Panc1 (cell line): ENCODE results near the gene POLR1H. TPM values are rescaled to one million over a fixed set of nuclear protein-coding genes. Genes with fewer than 3 reads are reported as not detected.

ENCODE experiments used
- ATAC-seq: fragments of 200-7000 bp; cut with Tn5 transposase; 2 replicates; pipeline ENCODE4 v1.9.1; 2020; ENCODE audit warnings: mild to moderate bottlenecking, moderate library complexity
- BruUV-seq: library from RNA; stranded (reverse); fragments of 400-500 nt; replicated peaks from 2 replicates; lab custom pipeline; 2021; lab: Mats Ljungman, UMichigan
- CTCF ChIA-PET: fragments of 300-600 bp; sonication (Branson Sonifier 250); formaldehyde crosslinking; loops from one replicate; lab custom pipeline; 2022; ENCODE audit warnings: antibody characterized with exemption; lab: Charles Lee
- POLR2A ChIA-PET: fragments of 300-600 bp; sonication (Branson Sonifier 250); formaldehyde crosslinking; loops from one replicate; lab custom pipeline; 2022; ENCODE audit warnings: antibody characterized with exemption; lab: Charles Lee
- DNase-seq: peaks from one replicate; pipeline ENCODE4 v3.0.0-alpha.2; 2010; ENCODE audit warnings: low read depth, low spot score
- H3K27ac ChIP-seq: 2 replicates; pipeline ENCODE4 v1.5.1; 2011; ENCODE audit warnings: mild to moderate bottlenecking, low read length, inconsistent platforms
- H3K27me3 ChIP-seq: fragments of 200-500 bp; sonication (Bioruptor generic); 2 replicates; pipeline ENCODE4 v1.6.0; 2014; ENCODE audit warnings: low read length, inconsistent platforms; ENCODE audit not compliant: control insufficient read depth, insufficient read depth
- H3K36me3 ChIP-seq: fragments of 200-500 bp; sonication (Bioruptor generic); 2 replicates; pipeline ENCODE4 v1.5.1; 2014; ENCODE audit warnings: inconsistent platforms, mild to moderate bottlenecking, low read length, moderate library complexity; ENCODE audit not compliant: control insufficient read depth, insufficient read depth
- H3K4me1 ChIP-seq: 2 replicates; pipeline ENCODE4 v1.5.1; 2011; ENCODE audit warnings: inconsistent platforms, mild to moderate bottlenecking, low read length, moderate library complexity; ENCODE audit not compliant: control insufficient read depth, insufficient read depth
- H3K4me3 ChIP-seq, 2 experiments: 2 replicates each; pipeline ENCODE4 v1.5.1; 2011 to 2012; ENCODE audit warnings: low read depth in 2 of 2, low read length in 2 of 2, mild to moderate bottlenecking in 2 of 2, inconsistent platforms in 1 of 2, moderate library complexity in 1 of 2
- H3K9me3 ChIP-seq: fragments of 200-500 bp; sonication (Bioruptor generic); 2 replicates; pipeline ENCODE4 v1.5.1; 2014; ENCODE audit warnings: low read depth, mild to moderate bottlenecking, inconsistent platforms, low read length, moderate library complexity; ENCODE audit not compliant: control insufficient read depth, insufficient read depth
- POLR2AphosphoS5 ChIP-seq: IDR thresholded peaks from 2 replicates; pipeline ENCODE4 v1.6.1; 2012; ENCODE audit warnings: mild to moderate bottlenecking, low read depth, low read length, moderate library complexity
- SIN3A ChIP-seq: IDR thresholded peaks from 2 replicates; pipeline ENCODE4 v1.6.1; 2012; ENCODE audit warnings: low read depth, mild to moderate bottlenecking, low read length, moderate library complexity, borderline replicate concordance; ENCODE audit not compliant: insufficient read depth
- TCF7L2 ChIP-seq: IDR thresholded peaks from 2 replicates; pipeline ENCODE4 v1.6.1; 2011; ENCODE audit warnings: mild to moderate bottlenecking, low read depth, low read length, inconsistent platforms
- in situ Hi-C: cut with HindIII; loops from 2 replicates; pipeline ENCODE4 v1.10.0; 2016; ENCODE audit warnings: low sequenced_read_pairs, low pct_unique_long_range_greater_than_20kb
- intact Hi-C: fragments of 100-400 bp; cut with micrococcal nuclease; formaldehyde crosslinking; loops from one replicate; pipeline ENCODE4 v1.10.0; 2022; ENCODE audit not compliant: unreplicated experiment
- total RNA-seq: library from RNA; stranded (reverse); gene quantifications from one replicate; pipeline ENCODE4 v1.2.1, GENCODE V29; 2021; ENCODE audit not compliant: unreplicated experiment
- TF ChIP-seq, protein P1 (sequence below), 2 experiments: IDR thresholded peaks; 2 replicates each; pipeline ENCODE4 v1.6.1; 2011 to 2012; ENCODE audit warnings: low read depth in 2 of 2, control low read depth in 1 of 2, low read length in 1 of 2, mild to moderate bottlenecking in 1 of 2, moderate library complexity in 1 of 2; ENCODE audit not compliant: insufficient read depth in 1 of 2
- TF ChIP-seq, protein P2 (sequence below): fragments of 450-650 bp; IDR thresholded peaks from 2 replicates; pipeline ENCODE4 v1.5.1; 2017; ENCODE audit warnings: mild to moderate bottlenecking

Gene POLR1H
- total RNA-seq, 1 experiment from 2014 or later = 24.9 TPM

DNA sequence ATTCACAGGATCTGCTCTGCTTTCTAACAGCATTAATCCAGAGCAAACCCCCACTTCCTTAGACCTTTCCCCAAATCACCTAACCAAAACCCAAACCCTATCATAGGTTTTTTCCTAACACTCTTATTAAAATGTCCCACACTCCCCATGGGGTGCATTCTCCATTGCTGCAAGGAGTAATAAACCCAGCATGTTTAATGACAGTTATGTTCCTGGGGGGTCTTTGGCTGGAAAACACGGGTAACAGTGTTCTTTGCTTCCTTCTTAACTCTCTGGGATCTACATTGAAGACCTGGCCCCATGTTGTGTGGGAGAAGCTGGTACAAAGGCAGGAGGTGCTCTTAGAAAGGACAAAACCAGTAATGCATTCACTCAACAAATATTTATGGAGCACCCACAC lies 35.8 kb downstream of the POLR1H start:
- intact Hi-C loops = no loop called here
- no peak overlapping the region for H3K4me3 ChIP-seq
- H3K27ac ChIP-seq = no peak overlapping the region
- peaks cover 9% of the 10 kb centered on the region for H3K4me1 ChIP-seq
- DNase-seq (no peak), ATAC-seq (no peak)
- H3K36me3 ChIP-seq = no peaks in the 10 kb centered on the region
- TF ChIP-seq SIN3A (no peak), TCF7L2 (no peak), POLR2AphosphoS5 (no peak)
- TF ChIP-seq, protein P1, sequence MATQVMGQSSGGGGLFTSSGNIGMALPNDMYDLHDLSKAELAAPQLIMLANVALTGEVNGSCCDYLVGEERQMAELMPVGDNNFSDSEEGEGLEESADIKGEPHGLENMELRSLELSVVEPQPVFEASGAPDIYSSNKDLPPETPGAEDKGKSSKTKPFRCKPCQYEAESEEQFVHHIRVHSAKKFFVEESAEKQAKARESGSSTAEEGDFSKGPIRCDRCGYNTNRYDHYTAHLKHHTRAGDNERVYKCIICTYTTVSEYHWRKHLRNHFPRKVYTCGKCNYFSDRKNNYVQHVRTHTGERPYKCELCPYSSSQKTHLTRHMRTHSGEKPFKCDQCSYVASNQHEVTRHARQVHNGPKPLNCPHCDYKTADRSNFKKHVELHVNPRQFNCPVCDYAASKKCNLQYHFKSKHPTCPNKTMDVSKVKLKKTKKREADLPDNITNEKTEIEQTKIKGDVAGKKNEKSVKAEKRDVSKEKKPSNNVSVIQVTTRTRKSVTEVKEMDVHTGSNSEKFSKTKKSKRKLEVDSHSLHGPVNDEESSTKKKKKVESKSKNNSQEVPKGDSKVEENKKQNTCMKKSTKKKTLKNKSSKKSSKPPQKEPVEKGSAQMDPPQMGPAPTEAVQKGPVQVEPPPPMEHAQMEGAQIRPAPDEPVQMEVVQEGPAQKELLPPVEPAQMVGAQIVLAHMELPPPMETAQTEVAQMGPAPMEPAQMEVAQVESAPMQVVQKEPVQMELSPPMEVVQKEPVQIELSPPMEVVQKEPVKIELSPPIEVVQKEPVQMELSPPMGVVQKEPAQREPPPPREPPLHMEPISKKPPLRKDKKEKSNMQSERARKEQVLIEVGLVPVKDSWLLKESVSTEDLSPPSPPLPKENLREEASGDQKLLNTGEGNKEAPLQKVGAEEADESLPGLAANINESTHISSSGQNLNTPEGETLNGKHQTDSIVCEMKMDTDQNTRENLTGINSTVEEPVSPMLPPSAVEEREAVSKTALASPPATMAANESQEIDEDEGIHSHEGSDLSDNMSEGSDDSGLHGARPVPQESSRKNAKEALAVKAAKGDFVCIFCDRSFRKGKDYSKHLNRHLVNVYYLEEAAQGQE (IDR thresholded peaks at IDR 0.05; ENCODE audit: insufficient read depth in 1 of 2, low read depth in 2 of 2, low read length in 1 of 2) = no peak
- TF ChIP-seq, protein P2, sequence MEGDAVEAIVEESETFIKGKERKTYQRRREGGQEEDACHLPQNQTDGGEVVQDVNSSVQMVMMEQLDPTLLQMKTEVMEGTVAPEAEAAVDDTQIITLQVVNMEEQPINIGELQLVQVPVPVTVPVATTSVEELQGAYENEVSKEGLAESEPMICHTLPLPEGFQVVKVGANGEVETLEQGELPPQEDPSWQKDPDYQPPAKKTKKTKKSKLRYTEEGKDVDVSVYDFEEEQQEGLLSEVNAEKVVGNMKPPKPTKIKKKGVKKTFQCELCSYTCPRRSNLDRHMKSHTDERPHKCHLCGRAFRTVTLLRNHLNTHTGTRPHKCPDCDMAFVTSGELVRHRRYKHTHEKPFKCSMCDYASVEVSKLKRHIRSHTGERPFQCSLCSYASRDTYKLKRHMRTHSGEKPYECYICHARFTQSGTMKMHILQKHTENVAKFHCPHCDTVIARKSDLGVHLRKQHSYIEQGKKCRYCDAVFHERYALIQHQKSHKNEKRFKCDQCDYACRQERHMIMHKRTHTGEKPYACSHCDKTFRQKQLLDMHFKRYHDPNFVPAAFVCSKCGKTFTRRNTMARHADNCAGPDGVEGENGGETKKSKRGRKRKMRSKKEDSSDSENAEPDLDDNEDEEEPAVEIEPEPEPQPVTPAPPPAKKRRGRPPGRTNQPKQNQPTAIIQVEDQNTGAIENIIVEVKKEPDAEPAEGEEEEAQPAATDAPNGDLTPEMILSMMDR = no peak
- H3K27me3 ChIP-seq = peaks cover 7% of the 10 kb centered on the region
- in situ Hi-C loops = no loop called here
- ChIA-PET POLR2A (no interaction called here), CTCF (no interaction called here)
- no peaks in the 10 kb centered on the region for H3K9me3 ChIP-seq
- BruUV-seq = no TSS peak

DNA sequence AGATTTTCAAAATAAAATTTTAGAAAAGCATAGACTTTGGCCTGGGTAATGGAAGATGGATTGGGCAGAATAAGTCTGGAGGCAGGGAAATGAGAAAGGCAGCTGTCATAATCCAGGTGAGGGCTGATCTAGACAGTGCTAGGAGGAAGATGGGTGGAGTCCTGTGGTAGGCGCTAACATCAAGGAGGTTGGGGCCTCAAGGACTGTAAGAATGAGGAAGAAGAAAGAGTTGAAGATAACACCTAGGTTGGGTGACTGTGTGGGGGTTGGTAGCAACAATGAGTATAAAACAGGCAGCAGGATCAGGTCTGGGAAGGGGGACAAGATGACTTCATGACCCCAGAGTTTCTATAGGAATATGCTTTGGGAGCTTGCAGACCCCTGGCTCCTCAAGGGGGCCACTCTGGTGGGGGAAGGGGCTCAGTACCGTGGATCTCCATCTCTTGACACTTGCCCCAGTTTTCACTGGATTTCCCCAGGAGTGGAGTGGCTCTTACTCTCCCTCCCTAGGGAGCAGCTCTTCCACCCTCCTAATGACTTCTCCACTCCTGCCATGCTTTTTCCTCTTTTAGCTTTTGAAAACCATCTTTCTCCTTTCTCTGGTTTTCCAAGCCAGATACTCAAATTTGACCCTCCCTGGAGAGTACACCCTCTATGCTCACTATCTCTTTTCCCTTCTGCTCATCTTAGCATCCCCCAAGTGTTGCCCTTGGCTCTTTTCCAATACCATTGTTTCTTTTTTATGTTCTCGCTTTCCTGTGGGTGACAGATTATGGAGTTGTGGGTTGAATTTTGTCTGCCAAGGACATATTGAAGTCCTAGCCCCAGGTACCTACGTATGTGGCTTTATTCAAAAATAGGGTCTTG lies 37.1 kb downstream of the POLR1H start:
- no peaks in the 10 kb centered on the region for H3K36me3 ChIP-seq
- H3K27ac ChIP-seq = no peak overlapping the region
- no peak overlapping the region for H3K4me3 ChIP-seq
- TF ChIP-seq POLR2AphosphoS5 (no peak), SIN3A (no peak), TCF7L2 (no peak)
- TF ChIP-seq, protein P2 = no peak
- TF ChIP-seq, protein P1 (IDR thresholded peaks at IDR 0.05; ENCODE audit: insufficient read depth in 1 of 2, low read depth in 2 of 2, low read length in 1 of 2) = no peak
- ATAC-seq = no peak
- in situ Hi-C loops (no loop called here), intact Hi-C loops (no loop called here)
- H3K9me3 ChIP-seq = no peaks in the 10 kb centered on the region
- peaks cover 7% of the 10 kb centered on the region for H3K27me3 ChIP-seq
- BruUV-seq = no TSS peak
- peaks cover 16% of the 10 kb centered on the region for H3K4me1 ChIP-seq
- CTCF ChIA-PET = no interaction called here
- DNase-seq = no peak
- POLR2A ChIA-PET = no interaction called here
